Measurements from ENCODE around the gene OGFRL1.

Gene OGFRL1

DNA sequence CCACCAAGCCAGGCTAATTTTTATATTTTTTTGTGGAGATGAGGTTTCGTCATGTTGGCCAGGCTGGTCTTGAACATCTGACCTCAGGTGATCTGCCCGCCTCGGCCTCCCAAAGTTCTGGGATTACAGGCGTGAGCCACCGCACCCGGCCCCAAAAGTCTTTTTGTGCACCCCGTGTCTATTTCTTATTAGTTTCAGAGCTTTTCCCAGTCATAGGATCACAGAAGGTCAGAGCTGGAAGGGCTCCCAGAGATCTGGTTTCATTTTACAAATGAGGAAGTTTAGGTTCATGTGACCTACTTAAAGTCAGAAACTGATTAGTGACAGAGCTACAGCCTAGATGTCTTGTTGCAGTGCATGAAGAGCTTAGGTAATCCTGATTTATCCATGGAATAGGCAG, 1.6 kb upstream of the OGFRL1 start:
- no peak for DNase-seq

- DNase-seq = no peak
Measured at GRCh38 chr6:71287926-71288227, 734 bp upstream of the OGFRL1 start.

GRCh38 chr6:71289039-71289801, 609 bp downstream of the OGFRL1 start:
- no peak for DNase-seq

GRCh38 chr6:71289802-71290175, 1.2 kb downstream of the OGFRL1 start:
- no peak for DNase-seq

DNA sequence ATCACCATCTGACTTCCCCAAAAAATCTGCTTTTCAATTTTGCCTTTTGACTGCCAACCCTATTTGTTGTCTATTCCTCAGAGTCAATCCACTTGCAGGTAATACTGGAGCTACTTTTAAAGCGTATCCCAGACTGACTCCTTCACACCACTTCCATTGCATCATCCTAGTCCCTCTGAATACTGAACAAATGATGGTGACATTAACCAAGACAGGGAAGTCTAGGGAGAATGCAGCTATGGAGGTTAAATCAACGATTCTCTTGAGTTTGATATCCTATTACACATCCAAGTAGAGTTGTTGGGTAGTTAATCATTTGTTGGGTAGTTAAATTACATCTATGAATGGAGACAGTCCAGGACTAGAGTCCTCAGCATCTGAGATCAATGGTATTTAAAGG, 2.0 kb downstream of the OGFRL1 start:
- no peak for DNase-seq

DNA sequence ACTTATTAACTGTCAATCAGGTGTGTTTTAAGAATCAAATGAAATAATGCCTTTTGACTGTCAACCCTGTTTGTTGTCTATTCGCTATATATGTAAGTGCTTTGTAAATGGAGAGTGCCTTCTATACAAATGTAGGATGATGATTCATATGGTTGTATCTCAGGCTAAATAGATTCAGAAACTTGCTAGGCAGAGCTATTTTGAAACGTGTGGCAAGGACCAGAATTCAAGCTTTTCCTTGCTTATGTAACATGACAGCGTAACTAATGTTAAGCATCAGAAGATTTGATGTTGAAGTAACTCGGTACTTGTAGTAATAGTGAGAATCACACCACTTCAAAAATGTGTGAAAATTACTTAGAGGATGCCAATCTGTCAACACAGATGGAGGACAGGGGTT, 3.4 kb downstream of the OGFRL1 start:
- DNase-seq = no peak

GRCh38 chr6:71294121-71294523, 5.5 kb downstream of the OGFRL1 start:
- no peak for DNase-seq

GRCh38 chr6:71298459-71298858, 9.8 kb downstream of the OGFRL1 start:
- no peak for DNase-seq

DNA sequence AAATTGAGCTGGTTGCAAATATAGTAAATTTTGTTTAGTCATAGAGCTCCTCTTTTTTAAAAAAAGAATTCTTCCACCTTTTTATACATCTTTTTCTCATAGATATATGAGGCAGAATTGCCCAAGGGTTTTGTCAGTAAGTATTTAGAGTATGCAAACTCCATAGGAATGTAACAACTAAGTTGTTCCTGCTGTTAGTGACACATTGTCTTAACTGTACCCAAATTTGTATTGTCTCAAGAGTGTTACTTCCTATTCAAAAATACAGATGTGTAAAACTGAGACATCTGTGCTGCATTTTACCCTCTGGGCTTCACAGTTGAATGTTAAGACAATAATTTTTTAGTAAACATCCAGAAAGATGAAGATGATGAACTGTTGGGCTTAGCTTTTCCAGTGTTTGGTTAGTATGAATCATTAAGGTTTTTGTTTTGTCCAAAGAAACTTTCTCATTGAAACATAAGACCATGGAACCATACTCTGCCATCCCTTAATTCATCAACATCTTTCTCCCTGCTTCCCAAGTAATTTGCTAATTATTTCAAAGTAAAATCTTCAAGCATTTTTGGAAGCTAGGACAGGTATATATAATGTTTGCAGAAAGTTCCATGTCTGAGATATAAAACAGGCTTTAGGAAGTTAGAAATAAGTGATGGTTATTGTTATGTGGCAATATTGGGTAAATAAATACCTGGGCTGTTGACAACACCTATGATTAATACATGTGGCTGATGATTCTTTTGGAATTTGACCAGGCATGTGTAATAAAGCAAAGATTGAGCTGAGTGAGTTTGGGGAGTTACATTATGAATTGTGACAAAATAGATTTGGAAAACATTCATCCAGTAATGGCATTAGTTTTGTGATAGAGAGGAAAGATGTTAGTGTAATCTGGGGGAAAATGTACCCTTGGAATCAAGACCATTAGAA, 11.2 kb downstream of the OGFRL1 start:
- DNase-seq = no peak

DNA sequence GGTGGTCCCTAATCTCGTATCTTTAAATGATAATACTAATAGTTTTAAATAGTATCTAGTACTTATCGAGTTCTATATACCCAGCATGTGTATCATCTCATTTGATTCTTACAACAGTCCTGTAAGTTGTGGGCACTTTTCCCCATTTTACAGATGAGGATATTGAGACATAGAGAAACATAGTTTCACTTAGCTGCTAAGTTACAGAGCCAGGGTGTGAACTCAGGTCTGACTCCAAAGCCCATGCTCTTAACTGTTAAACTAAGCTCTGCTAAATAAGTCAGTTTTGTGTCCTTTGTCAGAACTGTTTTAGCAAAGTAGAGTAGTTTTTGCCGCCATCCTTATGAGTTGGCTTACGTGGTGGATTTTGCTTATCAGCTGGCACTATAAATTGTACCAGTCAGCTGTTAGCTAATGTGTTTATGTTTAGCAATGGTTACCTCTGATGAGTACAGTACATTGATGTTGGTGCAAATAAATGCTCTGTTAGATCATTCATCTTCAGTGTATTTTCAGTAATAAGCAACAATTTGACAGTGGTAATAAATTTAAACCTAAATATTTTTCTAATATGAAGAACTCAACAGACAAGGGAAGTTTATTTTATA, 12.1 kb downstream of the OGFRL1 start:
- DNase-seq = no peak

DNA sequence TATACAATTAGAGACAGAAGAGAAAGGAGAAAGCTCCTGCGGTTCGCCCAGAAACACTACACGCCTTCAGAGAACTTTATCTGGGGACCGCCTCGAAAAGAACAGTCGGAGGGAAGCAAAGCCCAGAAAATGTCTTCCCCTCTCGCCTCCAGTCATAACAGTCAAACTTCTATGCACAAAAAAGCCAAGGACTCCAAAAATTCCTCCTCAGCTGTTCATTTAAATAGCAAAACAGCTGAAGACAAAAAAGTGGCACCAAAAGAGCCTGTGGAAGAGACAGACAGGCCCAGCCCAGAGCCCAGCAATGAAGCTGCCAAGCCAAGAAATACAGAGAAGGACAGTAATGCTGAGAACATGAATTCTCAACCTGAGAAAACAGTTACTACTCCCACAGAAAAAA, 12.9 kb downstream of the OGFRL1 start:
- DNase-seq = no peak

- DNase-seq = no peak
Measured at GRCh38 chr6:71309656-71310055, 21.0 kb downstream of the OGFRL1 start.

- no peak for DNase-seq
Measured at GRCh38 chr6:71310261-71310660, 21.6 kb downstream of the OGFRL1 start.

DNA sequence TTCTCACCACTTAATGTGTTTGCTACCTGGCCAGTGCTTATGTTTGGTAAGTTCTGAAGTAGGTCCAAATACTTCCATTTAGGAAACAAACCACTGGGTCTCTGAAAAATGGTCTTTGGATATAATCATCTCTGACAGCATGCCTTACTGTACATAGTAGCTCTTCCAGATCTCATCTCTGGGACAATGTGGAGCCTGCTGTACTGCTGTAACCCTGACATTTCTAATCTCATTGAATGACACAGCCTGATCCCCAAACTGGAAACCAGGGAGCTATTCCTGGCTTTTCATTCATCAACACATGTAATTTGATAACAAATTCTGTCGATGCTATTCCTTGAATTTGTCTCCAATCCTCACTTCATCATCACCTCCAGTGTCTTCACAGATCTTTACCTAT, 23.5 kb downstream of the OGFRL1 start:
- DNase-seq = no peak

DNA sequence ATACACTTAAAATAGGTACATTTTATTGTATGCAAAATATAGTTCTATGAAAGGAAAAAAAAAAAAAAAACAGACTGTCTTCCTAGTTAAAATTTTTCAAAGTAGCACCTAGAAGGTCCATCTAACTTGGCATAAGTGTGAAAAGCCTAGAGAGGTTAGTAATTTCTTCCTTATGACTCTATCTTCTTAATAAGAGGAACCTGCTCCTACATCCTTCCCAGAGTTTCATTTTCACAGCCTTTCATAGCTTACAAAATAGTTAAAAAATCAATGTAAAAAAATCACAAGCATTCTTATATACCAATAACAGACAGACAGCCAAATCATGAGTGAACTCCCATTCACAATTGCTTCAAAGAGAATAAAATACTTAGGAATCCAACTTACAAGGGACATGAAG, 28.8 kb downstream of the OGFRL1 start:
- no peak for DNase-seq

DNA sequence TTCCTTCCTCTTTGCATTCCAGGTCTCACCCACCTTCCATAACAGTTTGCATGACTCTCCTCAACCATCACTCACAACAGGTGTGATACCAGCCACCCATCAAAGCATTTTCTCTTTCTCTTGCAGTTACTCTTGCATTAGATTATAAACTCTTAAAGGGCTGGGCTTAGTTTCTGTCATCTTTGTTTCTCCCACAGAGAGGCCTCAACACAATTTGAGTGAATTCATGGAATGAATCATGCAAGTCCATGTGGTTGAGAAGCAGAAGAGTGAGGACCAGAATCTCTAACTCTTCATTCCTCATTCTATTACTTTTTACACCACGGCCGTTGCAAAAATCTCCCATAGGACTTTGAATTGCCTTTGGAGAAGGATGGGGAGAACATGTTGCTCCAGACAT, 31.4 kb downstream of the OGFRL1 start:
- no peak for DNase-seq

DNA sequence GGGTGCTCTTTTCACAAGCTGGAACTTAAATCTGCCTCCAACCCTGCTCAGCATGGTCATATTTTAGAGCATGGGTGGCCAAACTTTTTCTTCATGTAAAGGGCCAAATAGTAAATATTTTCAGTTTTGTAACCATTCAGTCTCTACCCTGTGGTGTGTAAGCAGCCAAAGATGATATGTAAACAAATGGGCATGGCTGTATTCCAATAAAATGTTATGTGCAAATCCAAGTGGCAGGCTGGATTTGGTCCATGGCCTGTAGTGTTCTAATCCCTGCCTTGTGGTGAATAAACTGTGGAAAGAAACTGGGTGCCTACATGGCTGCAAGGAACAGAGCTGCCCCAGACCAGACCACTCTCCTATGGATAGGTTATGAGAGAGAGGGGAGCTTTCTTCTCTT, 32.7 kb downstream of the OGFRL1 start:
- no peak for DNase-seq

- DNase-seq = no peak
Measured at GRCh38 chr6:71324194-71324785, 35.7 kb downstream of the OGFRL1 start.

- DNase-seq = no peak
Measured at GRCh38 chr6:71326611-71327010, 38.0 kb downstream of the OGFRL1 start.

- DNase-seq = no peak
Measured at GRCh38 chr6:71330501-71330900, 41.9 kb downstream of the OGFRL1 start.

- DNase-seq = no peak
Measured at GRCh38 chr6:71332012-71332411, 43.4 kb downstream of the OGFRL1 start.

DNA sequence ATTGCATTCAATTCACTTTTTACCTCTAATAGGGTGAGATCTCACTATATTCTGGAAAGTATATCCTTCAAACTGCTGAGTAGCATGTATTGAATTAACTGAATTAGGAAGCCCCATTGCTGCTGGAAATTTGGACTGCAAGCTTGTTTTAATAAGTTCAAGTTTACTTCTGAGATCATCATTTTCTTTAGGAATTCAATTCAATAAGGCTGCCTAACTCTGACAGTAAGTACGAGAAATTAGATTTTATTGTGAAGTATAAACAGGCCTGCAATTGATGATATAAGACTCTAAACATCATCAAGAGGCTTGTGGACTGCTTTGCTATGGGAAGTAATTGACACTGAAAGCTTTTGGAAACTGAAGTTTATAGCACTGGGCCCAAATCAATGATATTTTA, 44.4 kb downstream of the OGFRL1 start:
- no peak for DNase-seq

DNA sequence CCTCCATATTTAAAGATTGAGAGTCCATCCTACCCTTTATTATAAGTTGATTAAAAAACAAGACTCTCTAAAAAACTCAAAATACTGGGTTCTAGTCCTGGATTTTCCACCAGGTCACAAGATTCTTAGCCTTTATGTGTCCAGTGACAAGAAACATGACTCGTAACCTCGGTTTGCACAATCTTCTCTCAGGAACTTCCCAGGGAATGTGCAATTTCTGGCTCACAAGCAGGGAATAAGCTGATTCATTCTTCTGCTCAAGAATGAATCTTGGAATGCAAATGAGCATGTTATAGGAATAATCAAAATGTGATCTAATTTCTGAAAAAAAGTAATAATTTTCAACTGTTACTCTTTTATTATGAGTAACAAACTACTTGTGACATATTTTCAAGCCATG, 45.1 kb downstream of the OGFRL1 start:
- DNase-seq = no peak

- no peak for DNase-seq
Measured at GRCh38 chr6:71334768-71335167, 46.2 kb downstream of the OGFRL1 start.

Measured in NCI-H1048 (cell line).